ENCODE data around the gene RAI2.

- TF ChIP-seq POLR2A (IDR thresholded peaks at IDR 0.05; ENCODE audit: low read depth) (no peak), CTCF (IDR thresholded peaks at IDR 0.05) (no peak)
Measured at GRCh38 chrX:17759990-17760389, 101.1 kb downstream of the RAI2 start.
